Erythroblast (primary cell): ENCODE data around the gene PLEK.

ENCODE experiments used
- GATA1 ChIP-seq: IDR thresholded peaks from 2 replicates; pipeline ENCODE4 v1.6.1; 2011; ENCODE audit warnings: low read depth, mild to moderate bottlenecking, control low read depth, low read length, moderate library complexity
- POLR2A ChIP-seq: IDR thresholded peaks from 2 replicates; pipeline ENCODE4 v1.6.1; 2011; ENCODE audit warnings: mild to moderate bottlenecking, low read length

DNA sequence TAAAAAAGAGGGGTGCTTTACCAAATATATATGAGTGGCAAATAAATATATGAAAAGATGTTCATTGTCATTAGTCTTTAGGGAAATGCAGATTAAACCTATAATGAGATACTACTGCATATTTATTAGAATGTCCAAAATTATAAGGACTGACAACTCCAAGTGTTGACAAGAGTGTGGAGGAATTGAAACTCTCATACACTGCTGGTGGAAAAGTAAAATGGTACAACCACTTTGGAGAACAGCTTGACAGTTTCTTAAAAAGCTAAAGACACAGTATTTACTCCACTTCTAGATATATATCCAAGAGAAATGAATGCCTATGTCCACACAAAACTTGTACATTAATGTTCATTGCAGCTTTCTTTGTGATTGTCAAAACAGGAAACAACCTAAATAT lies 50.4 kb downstream of the PLEK start:
- TF ChIP-seq POLR2A = no peak
- no peak for TF ChIP-seq GATA1
